ENCODE measurements around the gene CEP170B. TPM values are rescaled to one million over a fixed set of nuclear protein-coding genes. Genes with fewer than 3 reads are reported as not detected.

CEP170B gene
- total RNA-seq, 1 donor from 2014 or later, result 55.4 TPM

GRCh38 chr14:104924421-104925213 lies 59.5 kb downstream of the CEP170B start, which contains the start of gene PLD4:
Gene PLD4 (plus strand): TSS chr14:104924879. CDS start chr14:104927141, 2,262 bp downstream.
- H3K27me3 Mint-ChIP-seq (ENCODE audit: low read depth, unreplicated experiment), result peaks cover 14% of the 10 kb centered on the region
- Histone ChIP-seq H3K9me3 (ENCODE audit: insufficient read depth, low read depth, low read length) (no peaks in the 10 kb centered on the region), H4K20me1 (ENCODE audit: insufficient read depth, low read length) (no peaks in the 10 kb centered on the region), H3K36me3 (ENCODE audit: insufficient read depth, low read length) (no peaks in the 10 kb centered on the region), H3K4me1 (ENCODE audit: insufficient read depth, low read length) (peaks cover 10% of the 10 kb centered on the region), H3K4me2 (ENCODE audit: low read length) (no peak within 1 kb of the TSS), H3K9ac (ENCODE audit: low read length) (no peak within 1 kb of the TSS), H3K79me2 (ENCODE audit: insufficient read depth, low read length) (no peaks in the 10 kb centered on the region), H3K4me3 (ENCODE audit: insufficient read depth, low read depth, low read length) (no peak within 1 kb of the TSS), H3K27ac (ENCODE audit: low read depth, low read length) (no peak within 1 kb of the TSS), H3K27me3 (ENCODE audit: insufficient read depth, low read length) (no peaks in the 10 kb centered on the region), H2AFZ (ENCODE audit: low read depth, low read length) (no peak within 1 kb of the TSS)
- H3K4me1 Mint-ChIP-seq (ENCODE audit: low read depth, unreplicated experiment), result no peaks in the 10 kb centered on the region
- TF ChIP-seq, protein P1, sequence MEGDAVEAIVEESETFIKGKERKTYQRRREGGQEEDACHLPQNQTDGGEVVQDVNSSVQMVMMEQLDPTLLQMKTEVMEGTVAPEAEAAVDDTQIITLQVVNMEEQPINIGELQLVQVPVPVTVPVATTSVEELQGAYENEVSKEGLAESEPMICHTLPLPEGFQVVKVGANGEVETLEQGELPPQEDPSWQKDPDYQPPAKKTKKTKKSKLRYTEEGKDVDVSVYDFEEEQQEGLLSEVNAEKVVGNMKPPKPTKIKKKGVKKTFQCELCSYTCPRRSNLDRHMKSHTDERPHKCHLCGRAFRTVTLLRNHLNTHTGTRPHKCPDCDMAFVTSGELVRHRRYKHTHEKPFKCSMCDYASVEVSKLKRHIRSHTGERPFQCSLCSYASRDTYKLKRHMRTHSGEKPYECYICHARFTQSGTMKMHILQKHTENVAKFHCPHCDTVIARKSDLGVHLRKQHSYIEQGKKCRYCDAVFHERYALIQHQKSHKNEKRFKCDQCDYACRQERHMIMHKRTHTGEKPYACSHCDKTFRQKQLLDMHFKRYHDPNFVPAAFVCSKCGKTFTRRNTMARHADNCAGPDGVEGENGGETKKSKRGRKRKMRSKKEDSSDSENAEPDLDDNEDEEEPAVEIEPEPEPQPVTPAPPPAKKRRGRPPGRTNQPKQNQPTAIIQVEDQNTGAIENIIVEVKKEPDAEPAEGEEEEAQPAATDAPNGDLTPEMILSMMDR (IDR thresholded peaks at IDR 0.05; ENCODE audit: insufficient read depth, low read depth, low read length), result no peak
- TF ChIP-seq EZH2 (IDR thresholded peaks at IDR 0.05; ENCODE audit: insufficient read depth, low read length), result no peak
- no peaks in the 10 kb centered on the region for H3K9me3 Mint-ChIP-seq (ENCODE audit: unreplicated experiment)
- FAIRE-seq, result no peak
- H3K36me3 Mint-ChIP-seq (ENCODE audit: low read depth, unreplicated experiment), result no peaks in the 10 kb centered on the region
- H3K4me3 Mint-ChIP-seq (ENCODE audit: unreplicated experiment), result no peak within 1 kb of the TSS
- DNase-seq (ENCODE audit: low read depth), result no peak
- H3K27ac Mint-ChIP-seq (ENCODE audit: unreplicated experiment), result no peak within 1 kb of the TSS

- H3K36me3 ChIP-seq (ENCODE audit: insufficient read depth, low read length), result no peaks in the 10 kb centered on the region
- H3K9me3 ChIP-seq (ENCODE audit: insufficient read depth, low read depth, low read length), result no peaks in the 10 kb centered on the region
- no peaks in the 10 kb centered on the region for H4K20me1 ChIP-seq (ENCODE audit: insufficient read depth, low read length)
- FAIRE-seq, result no peak
- no peak overlapping the region for H3K27ac ChIP-seq (ENCODE audit: low read depth, low read length)
- Mint-ChIP-seq H3K27ac (ENCODE audit: unreplicated experiment) (no peak overlapping the region), H3K4me1 (ENCODE audit: low read depth, unreplicated experiment) (no peaks in the 10 kb centered on the region), H3K36me3 (ENCODE audit: low read depth, unreplicated experiment) (no peaks in the 10 kb centered on the region), H3K9me3 (ENCODE audit: unreplicated experiment) (peaks cover 2% of the 10 kb centered on the region), H3K4me3 (ENCODE audit: unreplicated experiment) (no peak overlapping the region), H3K27me3 (ENCODE audit: low read depth, unreplicated experiment) (peaks cover 19% of the 10 kb centered on the region)
- no peak for DNase-seq (ENCODE audit: low read depth)
- H3K27me3 ChIP-seq (ENCODE audit: insufficient read depth, low read length), result peaks cover 3% of the 10 kb centered on the region
- no peak overlapping the region for H3K4me2 ChIP-seq (ENCODE audit: low read length)
- H3K79me2 ChIP-seq (ENCODE audit: insufficient read depth, low read length), result no peaks in the 10 kb centered on the region
- TF ChIP-seq, protein P1 (IDR thresholded peaks at IDR 0.05; ENCODE audit: insufficient read depth, low read depth, low read length), result no peak
- TF ChIP-seq EZH2 (IDR thresholded peaks at IDR 0.05; ENCODE audit: insufficient read depth, low read length), result no peak
- no peak overlapping the region for H3K9ac ChIP-seq (ENCODE audit: low read length)
- H2AFZ ChIP-seq (ENCODE audit: low read depth, low read length), result no peak overlapping the region
- H3K4me1 ChIP-seq (ENCODE audit: insufficient read depth, low read length), result peaks cover 10% of the 10 kb centered on the region
- no peak overlapping the region for H3K4me3 ChIP-seq (ENCODE audit: insufficient read depth, low read depth, low read length)
Observed at GRCh38 chr14:104925214-104925854, 60.3 kb downstream of the CEP170B start.

Data from astrocyte (in vitro differentiated cells and primary cell).